Activated CD8-positive, alpha-beta T cell treated with anti-CD3 and anti-CD28 coated beads for 36 hours (primary cell): ENCODE measurements around the gene EBLN1. TPM values are rescaled to one million over a fixed set of nuclear protein-coding genes. Genes with fewer than 3 reads are reported as not detected.
A peak's percentile ranks its signal among the peaks of the same experiment; 100 is the strongest.

Experiments
- ATAC-seq: fragments of 200-7000 bp; cut with Tn5 transposase; one replicate; pipeline ENCODE4 v1.10.0; 2021; ENCODE audit warnings: mild to moderate bottlenecking, moderate library complexity
- CTCF ChIA-PET: fragments of 350-600 bp; sonication (Branson Sonifier 250); formaldehyde crosslinking; loops from one replicate; lab custom pipeline; 2021; ENCODE audit warnings: antibody characterized with exemption; lab: Charles Lee
- POLR2A ChIA-PET: fragments of 350-600 bp; sonication (Branson Sonifier 250); formaldehyde crosslinking; loops from one replicate; lab custom pipeline; 2021; ENCODE audit warnings: antibody characterized with exemption; lab: Charles Lee
- DNase-seq: peaks from one replicate; pipeline ENCODE4 v3.0.0-alpha.2; 2020
- H3K27ac Mint-ChIP-seq: one replicate; pipeline ENCODE4 v1.8.0; 2021; ENCODE audit warnings: mild to moderate bottlenecking, mixed read lengths
- H3K27me3 Mint-ChIP-seq: one replicate; pipeline ENCODE4 v1.8.0; 2021; ENCODE audit warnings: mixed read lengths
- H3K36me3 Mint-ChIP-seq: one replicate; pipeline ENCODE4 v1.8.0; 2021; ENCODE audit warnings: low read depth, mixed read lengths
- H3K4me1 Mint-ChIP-seq: one replicate; pipeline ENCODE4 v1.8.0; 2021; ENCODE audit warnings: low read depth, mixed read lengths
- H3K4me3 Mint-ChIP-seq: one replicate; pipeline ENCODE4 v1.8.0; 2021; ENCODE audit warnings: mild to moderate bottlenecking, moderate library complexity, mixed read lengths
- H3K9me3 Mint-ChIP-seq: one replicate; pipeline ENCODE4 v1.8.0; 2021; ENCODE audit warnings: mixed read lengths
- CTCF ChIP-seq: fragments of 200-600 bp; IDR thresholded peaks from one replicate; pipeline ENCODE4 v1.8.0; 2022; ENCODE audit warnings: antibody characterized with exemption, mild to moderate bottlenecking
- intact Hi-C: fragments of 100-400 bp; cut with micrococcal nuclease; formaldehyde crosslinking; loops from one replicate; pipeline ENCODE4 v1.10.0; 2022
- total RNA-seq, 2 experiments: library from RNA; stranded (reverse); gene quantifications; one replicate each; pipeline ENCODE4 v1.2.3, GENCODE V29; 2021

Gene EBLN1
- total RNA-seq, 2 experiments from 2014 or later = not detected

GRCh38 chr10:22174442-22174841, 43.4 kb downstream of the EBLN1 start:
- ChIA-PET POLR2A (no interaction called here), CTCF (no interaction called here)
- peaks cover 2% of the 10 kb centered on the region for H3K36me3 Mint-ChIP-seq
- intact Hi-C loops = no loop called here
- no peak for DNase-seq
- peaks cover 3% of the 10 kb centered on the region for H3K9me3 Mint-ChIP-seq
- ATAC-seq = no peak
- no peak for TF ChIP-seq CTCF
- H3K4me3 Mint-ChIP-seq = no peak overlapping the region
- H3K27ac Mint-ChIP-seq = no peak overlapping the region
- H3K4me1 Mint-ChIP-seq = no peaks in the 10 kb centered on the region
- H3K27me3 Mint-ChIP-seq = peaks cover 20% of the 10 kb centered on the region

- DNase-seq = no peak
Measured at GRCh38 chr10:22171131-22171530, 46.7 kb downstream of the EBLN1 start.

GRCh38 chr10:22170582-22170981, 47.2 kb downstream of the EBLN1 start:
- DNase-seq = no peak
- Mint-ChIP-seq H3K27ac (no peak overlapping the region), H3K4me1 (no peaks in the 10 kb centered on the region), H3K36me3 (peaks cover 4% of the 10 kb centered on the region), H3K9me3 (peaks cover 3% of the 10 kb centered on the region), H3K27me3 (peaks cover 10% of the 10 kb centered on the region), H3K4me3 (no peak overlapping the region)
- ATAC-seq = no peak
- ChIA-PET CTCF (no interaction called here), POLR2A (no interaction called here)
- intact Hi-C loops = no loop called here
- TF ChIP-seq CTCF = no peak

More at GRCh38 chr10:22171131-22171530, 46.7 kb downstream of the EBLN1 start:
- Mint-ChIP-seq H3K9me3 (peaks cover 3% of the 10 kb centered on the region), H3K27ac (no peak overlapping the region), H3K4me1 (no peaks in the 10 kb centered on the region), H3K4me3 (no peak overlapping the region), H3K36me3 (peaks cover 4% of the 10 kb centered on the region), H3K27me3 (peaks cover 11% of the 10 kb centered on the region)
- ChIA-PET CTCF (no interaction called here), POLR2A (no interaction called here)
- no peak for ATAC-seq
- no peak for TF ChIP-seq CTCF
- intact Hi-C loops = no loop called here

- intact Hi-C loops = no loop called here
- Mint-ChIP-seq H3K27me3 (no peaks in the 10 kb centered on the region), H3K9me3 (no peaks in the 10 kb centered on the region), H3K4me1 (peaks cover 9% of the 10 kb centered on the region), H3K4me3 (no peak overlapping the region), H3K27ac (no peak overlapping the region), H3K36me3 (no peaks in the 10 kb centered on the region)
- no peak for TF ChIP-seq CTCF
- ChIA-PET POLR2A (no interaction called here), CTCF (no interaction called here)
- ATAC-seq (no peak), DNase-seq (no peak)
Measured at GRCh38 chr10:22159979-22160378, 57.8 kb downstream of the EBLN1 start.

- peak; percentile 34 for ATAC-seq
- Mint-ChIP-seq H3K27me3 (no peaks in the 10 kb centered on the region), H3K4me3 (no peak overlapping the region), H3K9me3 (no peaks in the 10 kb centered on the region), H3K27ac (no peak overlapping the region), H3K4me1 (peaks cover 9% of the 10 kb centered on the region), H3K36me3 (no peaks in the 10 kb centered on the region)
- TF ChIP-seq CTCF = no peak
- ChIA-PET CTCF (no interaction called here), POLR2A (no interaction called here)
- no peak for DNase-seq
- intact Hi-C loops = no loop called here
Measured at GRCh38 chr10:22159180-22159579, 58.6 kb downstream of the EBLN1 start.

Other genes starting within 250 kb of the EBLN1 start
- gene DNAJC1, start 214.3 kb downstream of the EBLN1 start, total RNA-seq = 10 to 100 TPM; 19.3 to 23.7 TPM
- gene COMMD3, start 98.4 kb upstream of the EBLN1 start, total RNA-seq = 10 to 100 TPM; 64.7 to 68.7 TPM
- gene BMI1, start 103.1 kb upstream of the EBLN1 start, total RNA-seq = 10 to 100 TPM; 38.7 to 41.4 TPM
- gene SPAG6, start 127.5 kb upstream of the EBLN1 start, total RNA-seq = not detected